Measurements from ENCODE around the gene SLC30A7. TPM values are rescaled to one million over a fixed set of nuclear protein-coding genes. Genes with fewer than 3 reads are reported as not detected.
A peak's percentile ranks its signal among the peaks of the same experiment; 100 is the strongest.

The SLC30A7 gene
- total and polyA plus RNA-seq, 4 donors = 6.0 to 38.9 (median 10.9) TPM

GRCh38 chr1:100866041-100866900 lies 29.6 kb upstream of the SLC30A7 start:
- WGBS = 22% methylated on average over 5 of the region's 5 CpGs
- no peak for DNase-seq (ENCODE audit: low spot score)
- TF ChIP-seq RAD21 (IDR thresholded peaks at IDR 0.05) (peak; percentile 84 to 87), CTCF (IDR thresholded peaks at IDR 0.05; ENCODE audit: low read depth, low read length, missing input control) (peak; percentile 67), FOXA2 (IDR thresholded peaks at IDR 0.05) (no peak), SP1 (IDR thresholded peaks at IDR 0.05) (no peak), YY1 (IDR thresholded peaks at IDR 0.05) (no peak)

GRCh38 chr1:100866901-100867206 lies 29.0 kb upstream of the SLC30A7 start:
- WGBS = 71% methylated on average over 2 of the region's 2 CpGs
- Histone ChIP-seq H3K4me3 (ENCODE audit: low read depth in 1 of 3, low read length in 3 of 3) (no peak overlapping the region), H3K36me3 (ENCODE audit: control insufficient read depth in 4 of 4, insufficient read depth in 3 of 4, low read depth in 1 of 4, low read length in 3 of 4) (no peaks in the 10 kb centered on the region), H3K9me3 (ENCODE audit: control insufficient read depth in 4 of 4, low read length in 3 of 4) (no peaks in the 10 kb centered on the region), H3K9ac (ENCODE audit: low read depth in 1 of 2, low read length in 2 of 2) (no peak overlapping the region), H3K27ac (ENCODE audit: low read depth in 1 of 2, low read length in 2 of 2) (no peak overlapping the region), H3K4me1 (ENCODE audit: control insufficient read depth in 4 of 4, insufficient read depth in 4 of 4, low read length in 3 of 4) (no peaks in the 10 kb centered on the region), H3K27me3 (ENCODE audit: control insufficient read depth in 4 of 4, insufficient read depth in 4 of 4, low read length in 3 of 4) (no peaks in the 10 kb centered on the region)
- TF ChIP-seq RAD21 (IDR thresholded peaks at IDR 0.05) = no peak
- TF ChIP-seq REST (IDR thresholded peaks at IDR 0.05) = no peak
- no peak for TF ChIP-seq NR2F2 (IDR thresholded peaks at IDR 0.05)
- TF ChIP-seq MAX (IDR thresholded peaks at IDR 0.05) = no peak
- no peak for TF ChIP-seq ZBTB33 (IDR thresholded peaks at IDR 0.05)
- no peak for TF ChIP-seq FOXA2 (IDR thresholded peaks at IDR 0.05)
- TF ChIP-seq YY1 (IDR thresholded peaks at IDR 0.05) = no peak
- TF ChIP-seq CTCF (IDR thresholded peaks at IDR 0.05; ENCODE audit: low read depth, low read length, missing input control) = no peak
- TF ChIP-seq HNF4A (conservative IDR thresholded peaks at IDR 0.05) = no peak
- no peak for TF ChIP-seq HNF4G (IDR thresholded peaks at IDR 0.05)
- TF ChIP-seq JUND (IDR thresholded peaks at IDR 0.05) = no peak
- no peak for TF ChIP-seq ATF3 (IDR thresholded peaks at IDR 0.05)
- no peak for TF ChIP-seq RXRA (IDR thresholded peaks at IDR 0.05)
- no peak for TF ChIP-seq TAF1 (conservative IDR thresholded peaks at IDR 0.05)
- no peak for DNase-seq (ENCODE audit: low spot score)

More at GRCh38 chr1:100866041-100866900, 29.6 kb upstream of the SLC30A7 start:
- H3K9me3 ChIP-seq (ENCODE audit: control insufficient read depth in 4 of 4, low read length in 3 of 4) = no peaks in the 10 kb centered on the region
- no peak overlapping the region for H3K4me3 ChIP-seq (ENCODE audit: low read depth in 1 of 3, low read length in 3 of 3)
- H3K9ac ChIP-seq (ENCODE audit: low read depth in 1 of 2, low read length in 2 of 2) = no peak overlapping the region
- H3K27ac ChIP-seq (ENCODE audit: low read depth in 1 of 2, low read length in 2 of 2) = no peak overlapping the region
- no peaks in the 10 kb centered on the region for H3K4me1 ChIP-seq (ENCODE audit: control insufficient read depth in 4 of 4, insufficient read depth in 4 of 4, low read length in 3 of 4)
- no peaks in the 10 kb centered on the region for H3K36me3 ChIP-seq (ENCODE audit: control insufficient read depth in 4 of 4, insufficient read depth in 3 of 4, low read depth in 1 of 4, low read length in 3 of 4)
- H3K27me3 ChIP-seq (ENCODE audit: control insufficient read depth in 4 of 4, insufficient read depth in 4 of 4, low read length in 3 of 4) = no peaks in the 10 kb centered on the region

Data from liver (tissue), 9 donors.